Panc1 (cell line): ENCODE results near the gene NKRF. TPM values are rescaled to one million over a fixed set of nuclear protein-coding genes. Genes with fewer than 3 reads are reported as not detected.

Experiments used
- ATAC-seq: fragments of 200-7000 bp; cut with Tn5 transposase; 2 replicates; pipeline ENCODE4 v1.9.1; 2020; ENCODE audit warnings: mild to moderate bottlenecking, moderate library complexity
- BruUV-seq: library from RNA; stranded (reverse); fragments of 400-500 nt; replicated peaks from 2 replicates; lab custom pipeline; 2021; lab: Mats Ljungman, UMichigan
- CTCF ChIA-PET: fragments of 300-600 bp; sonication (Branson Sonifier 250); formaldehyde crosslinking; loops from one replicate; lab custom pipeline; 2022; ENCODE audit warnings: antibody characterized with exemption; lab: Charles Lee
- POLR2A ChIA-PET: fragments of 300-600 bp; sonication (Branson Sonifier 250); formaldehyde crosslinking; loops from one replicate; lab custom pipeline; 2022; ENCODE audit warnings: antibody characterized with exemption; lab: Charles Lee
- DNase-seq: peaks from one replicate; pipeline ENCODE4 v3.0.0-alpha.2; 2010; ENCODE audit warnings: low read depth, low spot score
- H3K27ac ChIP-seq: 2 replicates; pipeline ENCODE4 v1.5.1; 2011; ENCODE audit warnings: mild to moderate bottlenecking, low read length, inconsistent platforms
- H3K27me3 ChIP-seq: fragments of 200-500 bp; sonication (Bioruptor generic); 2 replicates; pipeline ENCODE4 v1.6.0; 2014; ENCODE audit warnings: low read length, inconsistent platforms; ENCODE audit not compliant: control insufficient read depth, insufficient read depth
- H3K36me3 ChIP-seq: fragments of 200-500 bp; sonication (Bioruptor generic); 2 replicates; pipeline ENCODE4 v1.5.1; 2014; ENCODE audit warnings: inconsistent platforms, mild to moderate bottlenecking, low read length, moderate library complexity; ENCODE audit not compliant: control insufficient read depth, insufficient read depth
- H3K4me1 ChIP-seq: 2 replicates; pipeline ENCODE4 v1.5.1; 2011; ENCODE audit warnings: inconsistent platforms, mild to moderate bottlenecking, low read length, moderate library complexity; ENCODE audit not compliant: control insufficient read depth, insufficient read depth
- H3K4me3 ChIP-seq, 2 experiments: 2 replicates each; pipeline ENCODE4 v1.5.1; 2011 to 2012; ENCODE audit warnings: low read depth in 2 of 2, low read length in 2 of 2, mild to moderate bottlenecking in 2 of 2, inconsistent platforms in 1 of 2, moderate library complexity in 1 of 2
- H3K9me3 ChIP-seq: fragments of 200-500 bp; sonication (Bioruptor generic); 2 replicates; pipeline ENCODE4 v1.5.1; 2014; ENCODE audit warnings: low read depth, mild to moderate bottlenecking, inconsistent platforms, low read length, moderate library complexity; ENCODE audit not compliant: control insufficient read depth, insufficient read depth
- CTCF ChIP-seq: fragments of 450-650 bp; IDR thresholded peaks from 2 replicates; pipeline ENCODE4 v1.5.1; 2017; ENCODE audit warnings: mild to moderate bottlenecking
- POLR2AphosphoS5 ChIP-seq: IDR thresholded peaks from 2 replicates; pipeline ENCODE4 v1.6.1; 2012; ENCODE audit warnings: mild to moderate bottlenecking, low read depth, low read length, moderate library complexity
- REST ChIP-seq, 2 experiments: IDR thresholded peaks; 2 replicates each; pipeline ENCODE4 v1.6.1; 2011 to 2012; ENCODE audit warnings: low read depth in 2 of 2, control low read depth in 1 of 2, low read length in 1 of 2, mild to moderate bottlenecking in 1 of 2, moderate library complexity in 1 of 2; ENCODE audit not compliant: insufficient read depth in 1 of 2
- SIN3A ChIP-seq: IDR thresholded peaks from 2 replicates; pipeline ENCODE4 v1.6.1; 2012; ENCODE audit warnings: low read depth, mild to moderate bottlenecking, low read length, moderate library complexity, borderline replicate concordance; ENCODE audit not compliant: insufficient read depth
- TCF7L2 ChIP-seq: IDR thresholded peaks from 2 replicates; pipeline ENCODE4 v1.6.1; 2011; ENCODE audit warnings: mild to moderate bottlenecking, low read depth, low read length, inconsistent platforms
- in situ Hi-C: cut with HindIII; loops from 2 replicates; pipeline ENCODE4 v1.10.0; 2016; ENCODE audit warnings: low sequenced_read_pairs, low pct_unique_long_range_greater_than_20kb
- intact Hi-C: fragments of 100-400 bp; cut with micrococcal nuclease; formaldehyde crosslinking; loops from one replicate; pipeline ENCODE4 v1.10.0; 2022; ENCODE audit not compliant: unreplicated experiment
- total RNA-seq: library from RNA; stranded (reverse); gene quantifications from one replicate; pipeline ENCODE4 v1.2.1, GENCODE V29; 2021; ENCODE audit not compliant: unreplicated experiment

The NKRF gene
- total RNA-seq, 1 experiment from 2014 or later = 25.5 TPM

- no peak overlapping the region for H3K4me3 ChIP-seq
- H3K4me1 ChIP-seq = peaks cover 2% of the 10 kb centered on the region
- H3K27me3 ChIP-seq = no peaks in the 10 kb centered on the region
- no peaks in the 10 kb centered on the region for H3K9me3 ChIP-seq
- ATAC-seq = no peak
- DNase-seq = no peak
- TSS peak; percentile 88 for BruUV-seq
- no peak for TF ChIP-seq REST (IDR thresholded peaks at IDR 0.05; ENCODE audit: insufficient read depth in 1 of 2, low read depth in 2 of 2, low read length in 1 of 2)
- TF ChIP-seq TCF7L2 = no peak
- no peak for TF ChIP-seq POLR2AphosphoS5
- TF ChIP-seq CTCF = no peak
- no peak for TF ChIP-seq SIN3A
- H3K36me3 ChIP-seq = no peaks in the 10 kb centered on the region
- intact Hi-C loops (loop anchor here (10.0 kb wide), 2 partner anchors 107 to 137 kb away; partner anchors contain the start of gene SOWAHD), in situ Hi-C loops (no loop called here)
- ChIA-PET POLR2A (no interaction called here), CTCF (no interaction called here)
- H3K27ac ChIP-seq = no peak overlapping the region
These were observed 11.4 kb upstream of the NKRF start for GRCh38 chrX:119617517-119618164.

GRCh38 chrX:119614776-119615175 lies 8.6 kb upstream of the NKRF start:
- no peak for TF ChIP-seq TCF7L2
- no peak for TF ChIP-seq REST (IDR thresholded peaks at IDR 0.05; ENCODE audit: insufficient read depth in 1 of 2, low read depth in 2 of 2, low read length in 1 of 2)
- no peak for TF ChIP-seq POLR2AphosphoS5
- TF ChIP-seq CTCF = no peak
- no peak for TF ChIP-seq SIN3A
- no TSS peak for BruUV-seq
- intact Hi-C loops = loop anchor here (10.0 kb wide), 2 partner anchors 110 to 140 kb away; partner anchors contain the start of gene SOWAHD

More at GRCh38 chrX:119614776-119615175, 8.6 kb upstream of the NKRF start:
- DNase-seq (no peak), ATAC-seq (no peak)
- no peaks in the 10 kb centered on the region for H3K36me3 ChIP-seq
- no peak overlapping the region for H3K4me3 ChIP-seq
- no peaks in the 10 kb centered on the region for H3K27me3 ChIP-seq
- POLR2A ChIA-PET = interaction anchor here (0.7 kb wide), 1 partner anchor 135 kb away, joined by 3 read pairs; no protein-coding TSS in a partner anchor
- H3K9me3 ChIP-seq = no peaks in the 10 kb centered on the region
- CTCF ChIA-PET = no interaction called here
- no peak overlapping the region for H3K27ac ChIP-seq
- no peaks in the 10 kb centered on the region for H3K4me1 ChIP-seq
- in situ Hi-C loops = no loop called here
